ENCODE measurements around the gene C9orf153. TPM values are rescaled to one million over a fixed set of nuclear protein-coding genes. Genes with fewer than 3 reads are reported as not detected.

The C9orf153 gene
- total and polyA plus RNA-seq, 2 of the 13 experiments (the other 11 are each of a cell fraction or from before 2014, with no cell fraction given), result 0.17 to 0.44 TPM

GRCh38 chr9:86200599-86201162, 58.8 kb downstream of the C9orf153 start:
- Histone ChIP-seq H3K4me1 (ENCODE audit: insufficient read depth, low read length) (no peaks in the 10 kb centered on the region), H3K27me3 (ENCODE audit: control insufficient read depth in 1 of 2, insufficient read depth in 2 of 2, low read length in 2 of 2) (peaks cover 0 to 2% of the 10 kb centered on the region in 2 experiments; a peak in 1 of 5 replicates), H3K4me3 (replicated peaks in 1 of 3; ENCODE audit: insufficient read depth in 1 of 3, low read depth in 2 of 3, low read length in 3 of 3) (no peak overlapping the region), H3K9me3 (ENCODE audit: low read length) (no peaks in the 10 kb centered on the region), H4K20me1 (ENCODE audit: insufficient read depth, low read length) (no peaks in the 10 kb centered on the region), H3K79me2 (ENCODE audit: insufficient read depth, low read length) (no peaks in the 10 kb centered on the region), H3K27ac (ENCODE audit: extremely low read length, insufficient read depth, low read length) (no peak overlapping the region), H2AFZ (ENCODE audit: low read length) (no peak overlapping the region), H3K4me2 (ENCODE audit: low read depth, low read length) (no peak overlapping the region), H3K36me3 (replicated peaks in 1 of 2; ENCODE audit: control insufficient read depth in 1 of 2, insufficient read depth in 2 of 2, low read length in 2 of 2) (no peaks in the 10 kb centered on the region), H3K9ac (ENCODE audit: insufficient read depth, low read depth, low read length) (no peak overlapping the region)
- FAIRE-seq (no peak), DNase-seq (ENCODE audit: low spot score) (no peak), ATAC-seq (no peak)
- CTCF ChIA-PET (ENCODE audit: low intra/inter-chr PET ratio, low total read pairs), result no interaction called here
- in situ Hi-C loops (cut with HindIII; ENCODE audit: extremely low pct_ligation_motif_present, low pct_unique_long_range_greater_than_20kb), result no loop called here
- intact Hi-C loops (cut with micrococcal nuclease; ENCODE audit: unreplicated experiment), result loop anchor here (5.0 kb wide), 1 partner anchor 77 kb away; no protein-coding TSS in a partner anchor
- BruUV-seq (replicated peaks), result no TSS peak
- POLR2A ChIA-PET, result no interaction called here
- WGBS (ENCODE audit: low lambda C conversion rate), result 47% methylated on average over 2 of the region's 2 CpGs
- no peak for TF ChIP-seq ZNF260 (CRISPR knock-in tag; IDR thresholded peaks at IDR 0.05; ENCODE audit: borderline replicate concordance, low read depth)
- TF ChIP-seq ZNF264 (CRISPR knock-in tag; IDR thresholded peaks at IDR 0.05), result no peak
- no peak for TF ChIP-seq MZF1 (CRISPR knock-in tag; IDR thresholded peaks at IDR 0.05; ENCODE audit: borderline replicate concordance)
- TF ChIP-seq NFYC (CRISPR knock-in tag; IDR thresholded peaks at IDR 0.05), result no peak
- TF ChIP-seq ARHGAP35 (CRISPR knock-in tag; IDR thresholded peaks at IDR 0.05; ENCODE audit: borderline replicate concordance), result no peak
- TF ChIP-seq, protein P1, sequence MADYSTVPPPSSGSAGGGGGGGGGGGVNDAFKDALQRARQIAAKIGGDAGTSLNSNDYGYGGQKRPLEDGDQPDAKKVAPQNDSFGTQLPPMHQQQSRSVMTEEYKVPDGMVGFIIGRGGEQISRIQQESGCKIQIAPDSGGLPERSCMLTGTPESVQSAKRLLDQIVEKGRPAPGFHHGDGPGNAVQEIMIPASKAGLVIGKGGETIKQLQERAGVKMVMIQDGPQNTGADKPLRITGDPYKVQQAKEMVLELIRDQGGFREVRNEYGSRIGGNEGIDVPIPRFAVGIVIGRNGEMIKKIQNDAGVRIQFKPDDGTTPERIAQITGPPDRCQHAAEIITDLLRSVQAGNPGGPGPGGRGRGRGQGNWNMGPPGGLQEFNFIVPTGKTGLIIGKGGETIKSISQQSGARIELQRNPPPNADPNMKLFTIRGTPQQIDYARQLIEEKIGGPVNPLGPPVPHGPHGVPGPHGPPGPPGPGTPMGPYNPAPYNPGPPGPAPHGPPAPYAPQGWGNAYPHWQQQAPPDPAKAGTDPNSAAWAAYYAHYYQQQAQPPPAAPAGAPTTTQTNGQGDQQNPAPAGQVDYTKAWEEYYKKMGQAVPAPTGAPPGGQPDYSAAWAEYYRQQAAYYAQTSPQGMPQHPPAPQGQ (CRISPR knock-in tag; IDR thresholded peaks at IDR 0.05; ENCODE audit: borderline replicate concordance), result no peak
- TF ChIP-seq FOXA1 (IDR thresholded peaks at IDR 0.05), result no peak
- no peak for TF ChIP-seq FOXA1 (CRISPR knock-in tag; IDR thresholded peaks at IDR 0.05)
- TF ChIP-seq ZNF367 (CRISPR knock-in tag; IDR thresholded peaks at IDR 0.05; ENCODE audit: borderline replicate concordance), result no peak
- no peak for TF ChIP-seq NR1H2 (CRISPR knock-in tag; IDR thresholded peaks at IDR 0.05; ENCODE audit: borderline replicate concordance, low read depth)
- TF ChIP-seq, protein P2, sequence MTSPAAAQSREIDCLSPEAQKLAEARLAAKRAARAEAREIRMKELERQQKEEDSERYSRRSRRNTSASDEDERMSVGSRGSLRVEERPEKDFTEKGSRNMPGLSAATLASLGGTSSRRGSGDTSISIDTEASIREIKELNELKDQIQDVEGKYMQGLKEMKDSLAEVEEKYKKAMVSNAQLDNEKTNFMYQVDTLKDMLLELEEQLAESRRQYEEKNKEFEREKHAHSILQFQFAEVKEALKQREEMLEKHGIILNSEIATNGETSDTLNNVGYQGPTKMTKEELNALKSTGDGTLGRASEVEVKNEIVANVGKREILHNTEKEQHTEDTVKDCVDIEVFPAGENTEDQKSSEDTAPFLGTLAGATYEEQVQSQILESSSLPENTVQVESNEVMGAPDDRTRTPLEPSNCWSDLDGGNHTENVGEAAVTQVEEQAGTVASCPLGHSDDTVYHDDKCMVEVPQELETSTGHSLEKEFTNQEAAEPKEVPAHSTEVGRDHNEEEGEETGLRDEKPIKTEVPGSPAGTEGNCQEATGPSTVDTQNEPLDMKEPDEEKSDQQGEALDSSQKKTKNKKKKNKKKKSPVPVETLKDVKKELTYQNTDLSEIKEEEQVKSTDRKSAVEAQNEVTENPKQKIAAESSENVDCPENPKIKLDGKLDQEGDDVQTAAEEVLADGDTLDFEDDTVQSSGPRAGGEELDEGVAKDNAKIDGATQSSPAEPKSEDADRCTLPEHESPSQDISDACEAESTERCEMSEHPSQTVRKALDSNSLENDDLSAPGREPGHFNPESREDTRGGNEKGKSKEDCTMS (CRISPR knock-in tag; conservative IDR thresholded peaks at IDR 0.05), result no peak
